ENCODE measurements around the gene RBM5. TPM values are rescaled to one million over a fixed set of nuclear protein-coding genes. Genes with fewer than 3 reads are reported as not detected.

Gene RBM5
- polyA plus RNA-seq, 1 of the 3 experiments (the other 2 are of a cell fraction): 113 TPM

DNA sequence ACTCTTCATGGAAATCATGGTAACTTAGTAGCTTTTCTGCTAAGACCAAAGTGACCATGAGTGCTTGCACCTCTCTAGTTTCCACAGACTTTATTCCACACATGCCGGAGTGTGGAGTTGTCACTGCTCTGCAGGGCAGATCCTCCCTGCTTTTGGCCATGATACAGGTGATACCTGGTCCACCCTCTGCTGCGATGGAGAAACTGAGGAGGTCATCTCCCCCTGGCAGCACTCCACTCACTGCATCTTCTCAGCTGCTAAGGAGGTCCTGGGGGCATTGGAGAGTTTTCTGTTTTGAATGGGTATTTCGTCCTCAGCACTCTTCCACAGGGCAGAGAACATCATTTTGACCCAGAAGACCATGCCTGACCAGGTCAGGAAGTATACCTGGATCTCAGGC lies 31.1 kb downstream of the RBM5 start:
- Histone ChIP-seq H3K27ac (ENCODE audit: low read depth in 2 of 2, low read length in 1 of 2) (no peak overlapping the region), H2AFZ (ENCODE audit: low read depth) (no peak overlapping the region), H4K20me1 (ENCODE audit: insufficient read depth) (peaks cover 16% of the 10 kb centered on the region; the same call in 1 of the 2 replicates), H3K27me3 (ENCODE audit: insufficient read depth) (no peaks in the 10 kb centered on the region), H3F3A (replicated peaks; ENCODE audit: insufficient read depth) (peaks cover 43% of the 10 kb centered on the region), H3K4me2 (no peak overlapping the region), H3K4me1 (ENCODE audit: control insufficient read depth in 1 of 2, insufficient read depth in 2 of 2, low read depth in 1 of 2, low read length in 1 of 2) (peaks cover 6 to 33% of the 10 kb centered on the region in 2 experiments), H3K9me2 (no peaks in the 10 kb centered on the region), H3K9ac (no peak overlapping the region), H3K4me3 (ENCODE audit: low read depth in 2 of 2, low read length in 1 of 2) (no peak overlapping the region), H3K9me3 (no peaks in the 10 kb centered on the region), H3K79me2 (ENCODE audit: insufficient read depth) (no peaks in the 10 kb centered on the region), H3K36me3 (replicated peaks in 1 of 2; ENCODE audit: control insufficient read depth in 1 of 2, insufficient read depth in 2 of 2, low read length in 1 of 2) (peaks cover 30 to 52% of the 10 kb centered on the region in 2 experiments)
- WGBS (ENCODE audit: low lambda C conversion rate): 100% methylated on average over 2 of the region's 3 CpGs
- ChIA-PET POLR2A (interaction anchor here (0.6 to 3.8 kb wide), 5 partner anchors 63 to 400 kb away, joined by 3 to 21 read pairs (median 4); partner anchors contain the start of genes AMIGO3 and GNAT1), CTCF (interaction anchor here (0.7 to 28.1 kb wide), 16 partner anchors 11 to 141 kb away, joined by 3 to 684 read pairs (median 10); partner anchors contain the start of genes GNAT1, RBM5 and SEMA3F)
- no peak for DNase-seq
- TF ChIP-seq, protein P1, sequence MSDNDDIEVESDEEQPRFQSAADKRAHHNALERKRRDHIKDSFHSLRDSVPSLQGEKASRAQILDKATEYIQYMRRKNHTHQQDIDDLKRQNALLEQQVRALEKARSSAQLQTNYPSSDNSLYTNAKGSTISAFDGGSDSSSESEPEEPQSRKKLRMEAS (IDR thresholded peaks at IDR 0.05; ENCODE audit: low read depth): no peak
- TF ChIP-seq RFX5 (IDR thresholded peaks at IDR 0.05; ENCODE audit: low read length): no peak
- no peak for TF ChIP-seq EZH2phosphoT487 (IDR thresholded peaks at IDR 0.05; ENCODE audit: borderline replicate concordance, low read depth)
- TF ChIP-seq, protein P2, sequence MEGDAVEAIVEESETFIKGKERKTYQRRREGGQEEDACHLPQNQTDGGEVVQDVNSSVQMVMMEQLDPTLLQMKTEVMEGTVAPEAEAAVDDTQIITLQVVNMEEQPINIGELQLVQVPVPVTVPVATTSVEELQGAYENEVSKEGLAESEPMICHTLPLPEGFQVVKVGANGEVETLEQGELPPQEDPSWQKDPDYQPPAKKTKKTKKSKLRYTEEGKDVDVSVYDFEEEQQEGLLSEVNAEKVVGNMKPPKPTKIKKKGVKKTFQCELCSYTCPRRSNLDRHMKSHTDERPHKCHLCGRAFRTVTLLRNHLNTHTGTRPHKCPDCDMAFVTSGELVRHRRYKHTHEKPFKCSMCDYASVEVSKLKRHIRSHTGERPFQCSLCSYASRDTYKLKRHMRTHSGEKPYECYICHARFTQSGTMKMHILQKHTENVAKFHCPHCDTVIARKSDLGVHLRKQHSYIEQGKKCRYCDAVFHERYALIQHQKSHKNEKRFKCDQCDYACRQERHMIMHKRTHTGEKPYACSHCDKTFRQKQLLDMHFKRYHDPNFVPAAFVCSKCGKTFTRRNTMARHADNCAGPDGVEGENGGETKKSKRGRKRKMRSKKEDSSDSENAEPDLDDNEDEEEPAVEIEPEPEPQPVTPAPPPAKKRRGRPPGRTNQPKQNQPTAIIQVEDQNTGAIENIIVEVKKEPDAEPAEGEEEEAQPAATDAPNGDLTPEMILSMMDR (IDR thresholded peaks at IDR 0.05): no peak

DNA sequence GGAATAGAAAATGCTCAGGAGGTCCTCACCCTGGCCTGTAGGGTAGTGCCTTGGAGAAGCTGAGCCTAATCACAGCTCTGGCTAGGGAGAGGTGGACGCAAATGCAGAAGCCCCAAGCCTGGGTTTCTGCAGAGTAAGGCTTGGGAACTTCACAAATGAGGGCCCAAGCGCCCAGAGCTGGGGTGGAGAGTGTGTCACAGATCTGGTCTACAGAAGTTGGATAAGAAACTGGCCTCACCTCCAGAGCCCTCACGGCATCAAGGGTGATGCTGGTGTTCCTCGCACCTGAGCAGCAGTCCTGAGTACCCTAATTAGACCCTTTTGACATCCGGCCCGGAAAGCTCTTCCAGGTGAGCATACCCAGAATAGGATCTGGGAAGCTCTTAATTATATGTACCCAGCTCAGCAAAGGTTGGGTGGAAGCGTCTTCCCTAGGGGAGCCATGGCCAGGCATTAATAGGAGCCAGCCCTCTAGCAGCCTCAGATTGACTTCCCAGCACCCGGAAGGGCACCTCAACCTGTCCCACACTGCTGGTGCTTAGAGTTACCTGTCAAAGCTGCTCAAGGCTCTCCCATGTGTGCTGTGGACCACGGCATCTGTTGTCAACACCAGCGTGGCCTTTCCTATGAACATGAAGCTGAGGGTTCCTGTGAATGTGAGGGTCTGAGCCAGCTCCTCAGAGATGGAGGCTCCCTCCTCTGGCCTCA lies 31.8 kb downstream of the RBM5 start:
- no peaks in the 10 kb centered on the region for H3K79me2 ChIP-seq (ENCODE audit: insufficient read depth)
- no peak for DNase-seq
- no peak overlapping the region; a peak in 1 of 4 replicates for H3K27ac ChIP-seq (ENCODE audit: low read depth in 2 of 2, low read length in 1 of 2)
- no peak for TF ChIP-seq POLR2AphosphoS5 (IDR thresholded peaks at IDR 0.05; ENCODE audit: low read depth, low read length)
- no peak overlapping the region for H2AFZ ChIP-seq (ENCODE audit: low read depth)
- H3K36me3 ChIP-seq (replicated peaks in 1 of 2; ENCODE audit: control insufficient read depth in 1 of 2, insufficient read depth in 2 of 2, low read length in 1 of 2): peaks cover 22 to 47% of the 10 kb centered on the region in 2 experiments
- ChIA-PET POLR2A (interaction anchor here (1.1 to 3.8 kb wide), 5 partner anchors 15 to 401 kb away, joined by 4 to 21 read pairs (median 8); partner anchors contain the start of genes AMIGO3 and GNAT1), CTCF (interaction anchor here (0.6 to 28.1 kb wide), 34 partner anchors 8 to 318 kb away, joined by 3 to 684 read pairs (median 5); partner anchors contain the start of genes GNAT1, INKA1, LSMEM2 and RBM5)
- no peaks in the 10 kb centered on the region for H3K9me3 ChIP-seq
- H4K20me1 ChIP-seq (ENCODE audit: insufficient read depth): peaks cover 16% of the 10 kb centered on the region; the same call in 1 of the 2 replicates
- no peak overlapping the region for H3K9ac ChIP-seq
- H3K4me3 ChIP-seq (ENCODE audit: low read depth in 2 of 2, low read length in 1 of 2): no peak overlapping the region
- no peak overlapping the region for H3K4me2 ChIP-seq
- no peaks in the 10 kb centered on the region for H3K9me2 ChIP-seq
- no peaks in the 10 kb centered on the region for H3K27me3 ChIP-seq (ENCODE audit: insufficient read depth)
- peaks cover 40% of the 10 kb centered on the region for H3F3A ChIP-seq (replicated peaks; ENCODE audit: insufficient read depth)
- WGBS (ENCODE audit: low lambda C conversion rate): 96% methylated on average over 5 of the region's 10 CpGs
- H3K4me1 ChIP-seq (ENCODE audit: control insufficient read depth in 1 of 2, insufficient read depth in 2 of 2, low read depth in 1 of 2, low read length in 1 of 2): peaks cover 8 to 40% of the 10 kb centered on the region in 2 experiments
